HepG2 (cell line): ENCODE results near the gene CBFA2T2. TPM values are rescaled to one million over a fixed set of nuclear protein-coding genes. Genes with fewer than 3 reads are reported as not detected.

ENCODE experiments used
- ATAD3A ChIP-seq: sonication (generic); formaldehyde crosslinking; IDR thresholded peaks from 2 replicates; pipeline ENCODE4 v1.4.0; 2020; ENCODE audit warnings: missing genetic modification reagents
- CEBPG ChIP-seq: IDR thresholded peaks from 2 replicates; pipeline ENCODE4 v1.6.1; 2016
- IKZF4 ChIP-seq: sonication (generic); formaldehyde crosslinking; IDR thresholded peaks from 2 replicates; pipeline ENCODE4 v1.5.1; 2020; ENCODE audit warnings: borderline replicate concordance, mild to moderate bottlenecking, low read depth, missing genetic modification reagents; ENCODE audit errors: not compliant biosample characterization
- KMT2B ChIP-seq: IDR thresholded peaks from 2 replicates; pipeline ENCODE4 v1.6.1; 2016; ENCODE audit warnings: missing genetic modification reagents, missing compliant biosample characterization
- MAFK ChIP-seq, 2 experiments: IDR thresholded peaks in 1 of 2; conservative IDR thresholded peaks in 1 of 2; 2 replicates each; pipeline ENCODE4 v1.6.1; 2011; ENCODE audit warnings: improper control_type of control experiment in 2 of 2, low read length in 2 of 2
- MIER3 ChIP-seq: IDR thresholded peaks from 2 replicates; pipeline ENCODE4 v1.6.1; 2016; ENCODE audit warnings: missing compliant biosample characterization, borderline replicate concordance
- PAX8 ChIP-seq: sonication (generic); formaldehyde crosslinking; IDR thresholded peaks from 2 replicates; pipeline ENCODE4 v1.8.0; 2022; ENCODE audit warnings: mild to moderate bottlenecking, missing genetic modification reagents, borderline replicate concordance
- PBX3 ChIP-seq: sonication (generic); formaldehyde crosslinking; IDR thresholded peaks from 2 replicates; pipeline ENCODE4 v1.8.1; 2023; ENCODE audit warnings: missing genetic modification reagents, inconsistent platforms, borderline replicate concordance
- POLR2G ChIP-seq: fragments of 200-400 bp; formaldehyde crosslinking; IDR thresholded peaks from 2 replicates; pipeline ENCODE4 v1.6.1; 2018; ENCODE audit warnings: mild to moderate bottlenecking, low read depth, low read length, moderate library complexity
- SMARCC2 ChIP-seq: fragments of 450-650 bp; IDR thresholded peaks from 2 replicates; pipeline ENCODE4 v1.6.1; 2017; ENCODE audit warnings: antibody characterized with exemption, mild to moderate bottlenecking
- STAT5B ChIP-seq: sonication (generic); formaldehyde crosslinking; IDR thresholded peaks from 2 replicates; pipeline ENCODE4 v1.4.0; 2020; ENCODE audit warnings: missing genetic modification reagents
- TRAFD1 ChIP-seq: sonication (generic); formaldehyde crosslinking; IDR thresholded peaks from 2 replicates; pipeline ENCODE4 v1.5.1; 2020; ENCODE audit warnings: missing genetic modification reagents, mild to moderate bottlenecking, borderline replicate concordance
- ZBTB20 ChIP-seq: sonication (generic); formaldehyde crosslinking; IDR thresholded peaks from 2 replicates; pipeline ENCODE4 v1.8.1; 2023; ENCODE audit warnings: missing genetic modification reagents, low read depth, mild to moderate bottlenecking, borderline replicate concordance
- ZBTB7B ChIP-seq: sonication (generic); formaldehyde crosslinking; IDR thresholded peaks from 2 replicates; pipeline ENCODE4 v1.4.0; 2020; ENCODE audit warnings: missing genetic modification reagents
- ZNF282 ChIP-seq: fragments of 450-650 bp; IDR thresholded peaks from 2 replicates; pipeline ENCODE4 v1.6.1; 2018; ENCODE audit not compliant: partially characterized antibody
- ZNF317 ChIP-seq: sonication (generic); formaldehyde crosslinking; IDR thresholded peaks from 2 replicates; pipeline ENCODE4 v1.5.0; 2020; ENCODE audit warnings: mild to moderate bottlenecking, missing genetic modification reagents
- ZNF337 ChIP-seq: sonication (generic); formaldehyde crosslinking; IDR thresholded peaks from 2 replicates; pipeline ENCODE4 v1.5.1; 2020; ENCODE audit warnings: missing genetic modification reagents, low read depth, mild to moderate bottlenecking, borderline replicate concordance
- ZNF407 ChIP-seq: sonication (generic); formaldehyde crosslinking; IDR thresholded peaks from one replicate; pipeline ENCODE4 v1.5.1; 2020; ENCODE audit warnings: mild to moderate bottlenecking, missing genetic modification reagents; ENCODE audit errors: not compliant biosample characterization
- polyA plus RNA-seq, 8 experiments: library from polyadenylated mRNA; depleted of rRNA in 3 of 8; stranded (reverse) in 7 of 8; unstranded in 1 of 8; fragments of >200 nt; fragmentation: Illumina TruSeq in 4 of 8; extraction: Trizol in 4 of 8; gene quantifications; 2 replicates each; pipeline versions ENCODE4 v1.2.1 to v1.2.3, GENCODE V29; 2011 to 2016; ENCODE audit warnings: low read depth in 4 of 8, missing spikeins in 1 of 8, mixed read lengths in 1 of 8; ENCODE audit not compliant: insufficient read depth in 1 of 8
- total RNA-seq, 5 experiments: library from RNA; depleted of rRNA; stranded (reverse); fragments of >200 nt; fragmentation: Illumina TruSeq; extraction: Trizol; gene quantifications; 2 replicates each; pipeline ENCODE4 v1.2.3, GENCODE V29; 2016; ENCODE audit warnings: low read depth in 1 of 5

Gene CBFA2T2
- total and polyA plus RNA-seq, 2 of the 13 experiments (the other 11 are each of a cell fraction or from before 2014, with no cell fraction given) = 6.3 to 21.2 TPM

GRCh38 chr20:33558348-33559144, 68.7 kb downstream of the CBFA2T2 start (continued):
- TF ChIP-seq ZNF407 (no peak), ZNF282 (no peak), STAT5B (no peak), TRAFD1 (no peak), PAX8 (CRISPR knock-in tag) (no peak), ZNF337 (CRISPR knock-in tag) (0 out of 2 replicates have a peak, but pooled peaks have one; percentile 43), POLR2G (no peak), ATAD3A (no peak), ZBTB7B (CRISPR knock-in tag) (no peak), PBX3 (CRISPR knock-in tag) (no peak), SMARCC2 (no peak), CEBPG (peak; percentile 39; the same call in 1 of the 2 replicates), IKZF4 (no peak), MIER3 (CRISPR knock-in tag) (0 out of 2 replicates have a peak, but pooled peaks have one; percentile 11), MAFK (conservative IDR thresholded peaks at IDR 0.05 in 1 of 2, IDR thresholded peaks at IDR 0.05 in 1 of 2; ENCODE audit: low read length in 2 of 2) (peak; percentile 31 to 35; a peak in 2 of 4 replicates), KMT2B (CRISPR knock-in tag) (no peak), ZNF317 (0 out of 2 replicates have a peak, but pooled peaks have one; percentile 29), ZBTB20 (CRISPR knock-in tag) (peak; percentile 69; the same call in 1 of the 2 replicates)
